ENCODE data around the gene SDHAF2. TPM values are rescaled to one million over a fixed set of nuclear protein-coding genes. Genes with fewer than 3 reads are reported as not detected.
"Not testable (repeated sequence)": the region's sequence is repeated elsewhere in the genome, so short reads cannot be mapped to it uniquely, and the experiment has no call there.

Gene SDHAF2
- total RNA-seq (10 to 100 TPM; 31.1 to 32.7 TPM), total RNA-seq (4.3 to 13.6 reads per million in 2 donors)

DNA sequence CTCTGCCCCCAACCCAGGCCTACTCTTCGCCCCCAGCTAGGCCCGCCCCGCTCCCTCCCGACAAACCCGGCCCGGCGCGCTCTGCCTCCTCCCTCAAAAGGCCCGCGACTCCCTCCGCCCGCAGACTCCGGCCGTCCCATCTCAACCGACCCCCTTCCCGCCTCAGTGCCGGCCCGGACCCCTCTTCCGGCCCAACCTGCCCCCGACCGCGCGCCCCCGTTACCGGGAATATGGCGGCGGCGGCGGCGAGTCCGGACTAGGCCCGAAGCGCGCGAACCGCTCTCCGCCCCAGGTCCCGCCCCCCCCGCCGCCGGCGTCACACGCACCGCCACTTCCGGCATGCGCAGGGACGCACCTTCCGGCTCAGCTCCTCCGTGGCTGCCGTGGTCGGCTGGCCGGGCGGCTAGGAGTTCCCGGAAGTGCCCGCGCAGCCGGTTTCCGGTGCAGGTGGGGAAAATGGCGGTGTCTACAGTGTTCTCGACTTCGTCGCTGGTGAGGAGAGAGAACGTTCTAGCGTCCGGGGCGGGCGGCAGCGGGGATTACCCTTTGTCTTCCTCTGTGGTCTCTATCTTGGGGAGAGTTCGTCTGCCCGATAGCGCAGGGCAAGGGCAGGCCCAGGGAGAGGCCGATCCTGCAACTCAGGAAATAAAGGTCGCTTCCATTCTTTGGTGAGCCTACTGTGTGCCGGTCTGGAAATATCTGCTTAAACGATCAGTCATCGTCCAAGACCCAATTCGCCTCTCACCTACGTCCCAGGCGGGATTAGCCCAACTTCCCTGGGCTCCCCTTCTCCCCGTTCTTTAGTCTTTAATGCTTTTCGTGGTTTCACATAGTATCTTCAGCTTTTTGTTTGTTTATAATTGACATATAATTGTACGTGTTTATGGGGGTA, at the start of gene SDHAF2, which contains the start of gene CPSF7:
TSS of gene SDHAF2 (plus strand) at position 434 of the 892 bp plus-strand sequence. CDS start at position 457, 23 bp downstream.
TSS of gene CPSF7 (minus strand) at position 285 of the 892 bp plus-strand sequence. CDS start 740 bp downstream, outside the sequence.
- no peaks in the 10 kb centered on the region for H3K36me3 Mint-ChIP-seq (ENCODE audit: low read depth)
- no peaks in the 10 kb centered on the region for H3K9me3 ChIP-seq (ENCODE audit: control insufficient read depth, low read length, poor library complexity, severe bottlenecking)
- no peaks in the 10 kb centered on the region for H3K27me3 Mint-ChIP-seq
- H3K27ac Mint-ChIP-seq: peak within 1 kb of the TSS; percentile 98
- DNase-seq (peak; percentile 97 to 98 (median 97)), ATAC-seq (peak; percentile 91)
- H3K4me3 Mint-ChIP-seq: peak within 1 kb of the TSS; percentile 96
- peaks cover 34% of the 10 kb centered on the region for H3K4me1 Mint-ChIP-seq

DNA sequence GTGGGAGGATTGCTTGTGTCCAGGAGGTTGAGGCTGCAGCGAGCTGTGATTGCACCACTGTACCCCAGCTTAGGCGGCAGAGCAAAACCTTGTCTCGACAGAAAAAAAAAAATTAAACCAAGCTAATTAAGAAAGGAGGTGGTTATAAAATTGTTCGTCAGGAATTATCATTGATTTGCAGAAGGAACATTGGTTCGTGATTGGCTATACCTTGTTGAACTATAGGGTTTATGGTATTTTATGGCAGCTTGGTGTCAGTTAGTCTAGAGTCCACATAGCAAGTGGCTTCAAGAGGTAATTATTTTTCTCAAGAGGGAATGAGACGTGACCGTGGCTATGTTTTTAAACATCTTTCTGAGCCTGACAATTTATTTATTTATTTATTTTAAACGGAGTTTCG, 49.0 kb upstream of the SDHAF2 start:
- Mint-ChIP-seq H3K27ac (no peak overlapping the region), H3K4me1 (peaks cover 8% of the 10 kb centered on the region), H3K36me3 (ENCODE audit: low read depth) (no peaks in the 10 kb centered on the region), H3K4me3 (no peak overlapping the region), H3K27me3 (no peaks in the 10 kb centered on the region)
- no peaks in the 10 kb centered on the region for H3K9me3 ChIP-seq (ENCODE audit: control insufficient read depth, low read length, poor library complexity, severe bottlenecking)
- ATAC-seq: no peak
- DNase-seq: no peak

DNA sequence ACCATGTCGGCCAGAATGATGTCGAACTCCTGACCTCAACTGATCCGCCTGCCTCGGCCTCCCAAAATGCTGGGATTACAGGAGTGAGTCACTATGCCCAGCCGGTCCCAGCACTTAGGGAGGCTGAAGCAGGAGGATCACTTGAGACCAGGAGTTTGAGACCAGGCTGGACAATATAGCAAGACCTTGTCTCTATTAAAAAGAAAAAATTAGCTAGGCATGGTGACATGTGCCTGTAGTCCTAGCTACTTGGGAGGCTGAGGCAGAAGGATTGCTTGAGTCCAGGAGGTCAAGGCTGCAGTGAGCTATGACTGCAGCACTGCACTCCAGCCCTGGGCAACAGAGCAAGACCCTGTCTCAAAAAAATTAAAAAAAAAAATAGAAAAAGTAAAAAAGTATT, 46.1 kb upstream of the SDHAF2 start:
- not testable (repeated sequence) for H3K36me3 Mint-ChIP-seq (ENCODE audit: low read depth); H3K4me3 Mint-ChIP-seq; H3K27me3 Mint-ChIP-seq; H3K27ac Mint-ChIP-seq; ATAC-seq; DNase-seq; H3K4me1 Mint-ChIP-seq; H3K9me3 ChIP-seq (ENCODE audit: control insufficient read depth, low read length, poor library complexity, severe bottlenecking)

DNA sequence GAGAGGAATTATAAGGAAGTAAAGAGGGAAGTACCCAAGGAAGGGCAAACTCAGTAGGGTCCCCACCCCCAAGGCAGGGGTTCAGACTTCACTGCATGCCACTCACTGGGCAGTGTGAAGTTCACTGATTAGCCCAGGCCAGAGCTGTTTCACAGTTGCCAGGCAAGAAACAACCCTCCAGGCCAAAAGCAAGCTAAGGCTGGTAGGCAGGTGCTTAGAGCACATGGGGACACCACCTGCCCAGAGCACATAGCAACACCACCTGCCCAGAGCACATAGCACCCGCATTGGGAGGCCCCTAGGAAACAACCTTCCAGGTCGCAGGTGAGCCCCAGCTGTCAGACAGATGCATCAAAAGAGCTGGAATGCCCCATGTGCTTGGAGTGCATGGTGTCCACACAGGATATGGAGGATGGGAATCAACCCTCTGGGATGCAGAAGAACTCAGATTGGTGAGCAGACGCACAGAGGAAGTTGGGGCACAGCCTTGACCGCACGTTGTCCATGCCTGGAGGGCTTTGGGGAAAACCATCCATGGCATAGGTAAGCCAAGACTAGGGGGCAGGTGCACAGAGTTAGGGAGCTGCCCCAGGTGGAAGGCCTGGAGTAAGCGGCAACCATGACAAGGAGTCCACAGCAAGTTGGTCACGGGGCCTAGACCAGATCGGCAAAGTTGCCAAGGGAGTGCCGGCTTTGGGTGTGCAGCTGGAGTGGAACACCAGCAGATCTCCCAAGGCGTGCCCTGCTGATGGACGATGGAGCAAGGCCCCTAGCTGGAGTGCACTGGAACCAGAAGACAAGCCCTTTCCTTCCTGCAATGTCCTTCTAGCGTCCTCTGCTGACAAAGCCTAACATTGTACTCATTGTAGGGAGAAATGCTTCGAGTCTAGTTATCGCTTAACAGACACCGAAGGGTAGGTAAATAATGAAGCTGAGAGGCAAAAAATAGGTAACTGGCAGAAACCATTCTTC, 45.4 kb upstream of the SDHAF2 start:
- Mint-ChIP-seq H3K27ac (no peak overlapping the region), H3K36me3 (ENCODE audit: low read depth) (no peaks in the 10 kb centered on the region), H3K4me3 (no peak overlapping the region), H3K27me3 (no peaks in the 10 kb centered on the region), H3K4me1 (peaks cover 8% of the 10 kb centered on the region)
- no peak for DNase-seq
- no peak for ATAC-seq
- H3K9me3 ChIP-seq (ENCODE audit: control insufficient read depth, low read length, poor library complexity, severe bottlenecking): no peaks in the 10 kb centered on the region

DNA sequence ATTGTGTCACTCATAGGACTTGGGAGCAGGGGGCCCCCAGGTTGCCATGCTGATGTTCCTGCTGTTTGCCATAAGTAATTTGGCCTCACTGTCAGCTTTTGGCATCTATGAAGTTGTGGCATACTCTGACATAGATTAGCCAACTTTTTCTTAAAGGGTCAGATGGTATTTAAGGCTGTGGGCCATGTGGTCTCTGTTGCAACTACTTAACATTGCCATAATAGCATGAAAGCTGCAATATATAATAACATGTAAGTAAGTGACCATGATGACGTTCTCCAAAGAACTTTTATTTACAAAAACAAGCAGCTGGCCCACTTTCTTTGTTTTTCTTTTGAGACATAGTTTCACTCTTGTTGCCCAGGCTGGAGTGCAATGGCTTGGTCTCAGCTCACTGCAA, 39.8 kb upstream of the SDHAF2 start:
- H3K4me3 Mint-ChIP-seq: no peak overlapping the region
- DNase-seq (no peak), ATAC-seq (no peak)
- no peak overlapping the region for H3K27ac Mint-ChIP-seq
- no peaks in the 10 kb centered on the region for H3K9me3 ChIP-seq (ENCODE audit: control insufficient read depth, low read length, poor library complexity, severe bottlenecking)
- no peaks in the 10 kb centered on the region for H3K27me3 Mint-ChIP-seq
- H3K4me1 Mint-ChIP-seq: peaks cover 25% of the 10 kb centered on the region
- no peaks in the 10 kb centered on the region for H3K36me3 Mint-ChIP-seq (ENCODE audit: low read depth)

DNA sequence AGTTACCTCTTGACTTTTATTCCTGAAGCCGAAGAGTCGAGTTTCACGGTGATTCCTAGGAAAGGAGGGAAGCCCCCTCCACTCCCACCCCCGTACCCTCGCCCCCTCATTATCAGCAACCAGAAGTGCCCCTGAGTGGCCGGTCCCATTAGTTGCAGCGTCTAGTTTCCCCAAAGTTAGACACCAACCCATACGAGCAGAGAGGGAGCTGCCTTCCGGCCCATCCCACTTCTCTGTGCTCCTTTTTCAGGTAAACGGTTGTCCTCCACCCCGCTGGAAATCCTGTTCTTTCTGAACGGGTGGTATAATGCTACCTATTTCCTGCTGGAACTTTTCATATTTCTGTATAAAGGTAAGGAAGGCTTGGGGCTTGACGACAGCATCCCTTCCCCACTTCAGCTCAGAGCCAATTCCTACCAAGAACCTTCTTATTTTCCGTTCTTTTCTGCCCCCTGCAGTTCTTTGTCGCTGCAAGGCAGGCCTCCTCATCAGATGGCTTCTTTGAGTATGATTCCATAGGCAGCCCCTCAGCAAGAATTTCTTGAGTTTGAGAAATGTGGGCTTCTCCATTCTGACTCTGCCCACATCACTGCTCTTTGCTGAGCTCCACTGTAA, 36.8 kb upstream of the SDHAF2 start:
- DNase-seq: no peak
- peak overlapping the region; percentile 92 for H3K4me3 Mint-ChIP-seq

DNA sequence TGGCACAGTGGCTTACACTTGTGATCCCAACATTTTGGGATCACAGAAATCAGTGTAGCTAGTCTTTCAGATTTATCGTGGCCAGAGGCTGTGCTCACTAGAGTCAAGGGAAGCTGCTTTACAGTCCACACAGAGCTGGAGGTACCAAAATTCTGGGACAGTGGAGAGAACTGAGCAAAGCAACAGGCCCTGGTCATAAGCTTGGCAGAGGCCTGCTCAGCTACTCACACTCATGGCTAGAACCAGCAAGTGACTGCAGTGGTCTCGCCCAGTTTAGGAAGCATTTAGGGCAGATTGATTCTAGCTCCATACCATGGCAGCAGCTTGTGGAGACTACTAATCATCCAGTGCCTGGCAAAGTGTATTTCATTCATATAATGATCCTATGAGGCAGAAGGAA, 28.8 kb upstream of the SDHAF2 start:
- Mint-ChIP-seq H3K27ac (peak overlapping the region; percentile 39), H3K36me3 (ENCODE audit: low read depth) (peaks cover 4% of the 10 kb centered on the region), H3K4me3 (no peak overlapping the region), H3K27me3 (no peaks in the 10 kb centered on the region), H3K4me1 (peaks cover 5% of the 10 kb centered on the region)
- H3K9me3 ChIP-seq (ENCODE audit: control insufficient read depth, low read length, poor library complexity, severe bottlenecking): no peaks in the 10 kb centered on the region
- DNase-seq: no peak
- no peak for ATAC-seq

More for the DNA sequence above, 36.8 kb upstream of the SDHAF2 start:
- H3K9me3 ChIP-seq (ENCODE audit: control insufficient read depth, low read length, poor library complexity, severe bottlenecking): no peaks in the 10 kb centered on the region
- peaks cover 20% of the 10 kb centered on the region for H3K4me1 Mint-ChIP-seq
- no peaks in the 10 kb centered on the region for H3K36me3 Mint-ChIP-seq (ENCODE audit: low read depth)
- H3K27me3 Mint-ChIP-seq: no peaks in the 10 kb centered on the region
- peak overlapping the region; percentile 91 for H3K27ac Mint-ChIP-seq
- ATAC-seq: peak; percentile 46

DNA sequence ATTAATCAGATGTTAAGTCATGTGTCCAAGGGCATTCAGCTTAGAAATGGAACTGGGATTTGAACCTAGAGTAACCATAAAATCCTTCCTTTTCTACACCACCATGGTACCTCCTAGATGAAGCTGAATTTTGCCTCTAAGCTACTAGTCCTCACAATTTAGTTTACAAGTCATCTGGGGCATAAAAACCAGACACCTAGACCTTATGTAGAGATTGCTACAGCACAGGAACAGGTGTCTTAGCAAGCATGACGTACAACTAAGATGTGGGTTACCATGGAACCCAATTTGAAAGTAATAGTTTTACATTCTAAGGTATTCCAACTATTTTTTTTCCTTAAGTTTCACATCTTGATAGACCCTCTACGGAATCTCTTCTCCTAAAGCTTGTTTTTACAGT, 28.4 kb upstream of the SDHAF2 start:
- H3K9me3 ChIP-seq (ENCODE audit: control insufficient read depth, low read length, poor library complexity, severe bottlenecking): no peaks in the 10 kb centered on the region
- Mint-ChIP-seq H3K27me3 (no peaks in the 10 kb centered on the region), H3K27ac (no peak overlapping the region), H3K4me1 (peaks cover 5% of the 10 kb centered on the region), H3K4me3 (no peak overlapping the region), H3K36me3 (ENCODE audit: low read depth) (peaks cover 4% of the 10 kb centered on the region)
- ATAC-seq (no peak), DNase-seq (no peak)

DNA sequence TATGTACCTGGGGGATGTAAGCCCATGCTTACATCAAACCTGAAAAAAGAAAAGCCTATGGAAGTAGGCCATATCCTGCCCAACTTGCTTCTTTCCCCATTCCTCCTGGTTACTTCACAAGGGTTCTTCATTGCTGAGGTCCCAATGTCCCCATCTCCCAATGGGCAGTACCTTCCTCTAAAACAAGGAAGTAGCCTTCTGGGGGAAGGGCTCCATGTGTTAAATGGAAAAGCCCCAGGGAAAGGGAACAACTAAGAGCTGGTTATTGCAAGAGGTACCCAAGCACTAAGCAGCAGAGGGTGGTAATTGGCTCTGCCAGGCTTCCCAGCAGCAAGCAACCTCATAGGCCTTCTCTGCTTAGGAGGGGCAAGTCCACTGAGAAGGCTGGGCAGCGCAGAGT, 26.3 kb upstream of the SDHAF2 start:
- H3K4me3 Mint-ChIP-seq: no peak overlapping the region
- ATAC-seq (no peak), DNase-seq (no peak)
- no peaks in the 10 kb centered on the region for H3K9me3 ChIP-seq (ENCODE audit: control insufficient read depth, low read length, poor library complexity, severe bottlenecking)
- peaks cover 4% of the 10 kb centered on the region for H3K36me3 Mint-ChIP-seq (ENCODE audit: low read depth)
- H3K27ac Mint-ChIP-seq: no peak overlapping the region
- H3K27me3 Mint-ChIP-seq: no peaks in the 10 kb centered on the region
- peaks cover 5% of the 10 kb centered on the region for H3K4me1 Mint-ChIP-seq

DNA sequence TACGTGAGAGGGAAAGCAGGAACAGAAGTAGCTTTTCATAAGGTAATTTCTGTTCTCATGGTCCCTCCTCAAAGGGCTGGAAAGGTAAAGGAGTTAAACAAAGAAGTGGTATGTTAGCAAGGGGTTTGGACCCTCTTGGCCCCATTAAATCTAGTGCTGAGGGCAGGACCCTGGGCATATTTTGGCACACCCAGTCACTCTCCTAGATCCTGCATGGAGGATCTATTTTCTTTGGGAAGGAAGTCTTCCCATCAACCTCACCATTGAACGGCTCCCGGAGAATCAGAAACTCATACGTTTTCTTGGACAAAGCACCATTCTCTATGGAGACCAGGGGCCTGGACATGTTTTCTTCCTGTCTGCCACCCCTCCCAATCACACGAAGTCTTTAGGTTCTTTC, 25.8 kb upstream of the SDHAF2 start:
- ATAC-seq: no peak
- Mint-ChIP-seq H3K4me3 (no peak overlapping the region), H3K4me1 (peaks cover 5% of the 10 kb centered on the region), H3K27me3 (no peaks in the 10 kb centered on the region), H3K27ac (peak overlapping the region; percentile 70), H3K36me3 (ENCODE audit: low read depth) (peaks cover 4% of the 10 kb centered on the region)
- DNase-seq: no peak
- no peaks in the 10 kb centered on the region for H3K9me3 ChIP-seq (ENCODE audit: control insufficient read depth, low read length, poor library complexity, severe bottlenecking)

DNA sequence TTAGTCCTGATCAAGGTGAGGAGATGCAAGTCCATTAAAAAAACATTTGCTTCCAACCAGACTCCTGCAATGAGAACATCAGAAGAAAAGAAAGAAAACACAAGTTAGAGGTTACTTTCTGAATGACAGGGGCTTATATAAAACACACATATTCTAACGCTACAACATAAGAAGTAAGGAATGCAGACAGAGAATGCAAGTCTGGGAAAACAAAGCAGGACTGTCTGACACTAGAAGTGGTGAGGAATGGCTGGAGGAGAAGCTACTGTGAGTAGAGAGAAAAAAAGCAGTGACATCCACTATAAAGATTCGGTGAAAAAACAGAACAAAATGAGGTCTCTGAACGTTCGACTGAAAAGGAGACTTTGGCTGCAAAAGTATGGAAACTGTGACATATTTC, 25.3 kb upstream of the SDHAF2 start:
- ATAC-seq: no peak

DNA sequence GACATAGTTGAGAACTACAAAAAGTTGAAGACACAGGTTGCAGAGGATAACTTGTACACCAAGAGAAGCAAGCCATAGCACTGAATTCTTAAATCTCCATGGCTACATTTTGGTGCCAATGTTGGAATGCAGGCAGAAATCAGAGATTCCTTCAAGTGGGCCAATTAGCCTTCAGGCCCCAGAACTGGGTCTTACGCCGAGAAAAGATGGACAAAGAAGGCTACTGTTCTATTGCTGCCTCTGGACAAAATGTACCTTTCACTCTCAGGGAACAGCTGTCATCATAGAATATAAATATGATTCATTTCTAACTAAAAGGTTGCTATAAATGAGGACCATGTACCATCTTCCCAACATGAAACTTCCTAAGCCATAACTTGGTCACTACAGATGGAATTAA, 23.9 kb upstream of the SDHAF2 start:
- peaks cover 7% of the 10 kb centered on the region for H3K36me3 Mint-ChIP-seq (ENCODE audit: low read depth)
- no peak overlapping the region for H3K27ac Mint-ChIP-seq

More for the DNA sequence above, 25.3 kb upstream of the SDHAF2 start:
- Mint-ChIP-seq H3K27me3 (no peaks in the 10 kb centered on the region), H3K4me3 (no peak overlapping the region), H3K4me1 (peaks cover 5% of the 10 kb centered on the region), H3K36me3 (ENCODE audit: low read depth) (peaks cover 4% of the 10 kb centered on the region), H3K27ac (peak overlapping the region; percentile 70)
- no peak for DNase-seq
- H3K9me3 ChIP-seq (ENCODE audit: control insufficient read depth, low read length, poor library complexity, severe bottlenecking): no peaks in the 10 kb centered on the region

More for the DNA sequence above, 23.9 kb upstream of the SDHAF2 start:
- no peaks in the 10 kb centered on the region for H3K9me3 ChIP-seq (ENCODE audit: control insufficient read depth, low read length, poor library complexity, severe bottlenecking)
- no peak overlapping the region for H3K4me3 Mint-ChIP-seq
- no peaks in the 10 kb centered on the region for H3K27me3 Mint-ChIP-seq
- H3K4me1 Mint-ChIP-seq: peaks cover 2% of the 10 kb centered on the region
- ATAC-seq: no peak
- no peak for DNase-seq
